HepG2 (cell line): ENCODE measurements around the gene IRAK2. TPM values are rescaled to one million over a fixed set of nuclear protein-coding genes. Genes with fewer than 3 reads are reported as not detected.

Experiments
- ETV6 ChIP-seq: sonication (generic); formaldehyde crosslinking; conservative IDR thresholded peaks from 2 replicates; pipeline ENCODE4 v1.4.0; 2020; ENCODE audit warnings: missing genetic modification reagents
- GFI1 ChIP-seq: sonication (generic); formaldehyde crosslinking; IDR thresholded peaks from 2 replicates; pipeline ENCODE4 v1.5.0; 2020; ENCODE audit warnings: missing genetic modification reagents, mild to moderate bottlenecking, borderline replicate concordance
- HMG20B ChIP-seq: conservative IDR thresholded peaks from 2 replicates; pipeline ENCODE4 v1.6.1; 2016; ENCODE audit warnings: missing genetic modification reagents, missing compliant biosample characterization
- MYNN ChIP-seq: sonication (generic); formaldehyde crosslinking; IDR thresholded peaks from 2 replicates; pipeline ENCODE4 v1.4.0; 2020; ENCODE audit warnings: mild to moderate bottlenecking, low read depth, missing genetic modification reagents
- SMAD3 ChIP-seq: sonication (generic); formaldehyde crosslinking; IDR thresholded peaks from 2 replicates; pipeline ENCODE4 v1.4.0; 2020; ENCODE audit warnings: missing genetic modification reagents
- ZEB1 ChIP-seq: IDR thresholded peaks from 2 replicates; pipeline ENCODE4 v1.6.1; 2012; ENCODE audit warnings: mild to moderate bottlenecking, low read depth, inconsistent platforms; ENCODE audit not compliant: insufficient replicate concordance
- ZFYVE20 ChIP-seq: sonication (generic); formaldehyde crosslinking; IDR thresholded peaks from 2 replicates; pipeline ENCODE4 v1.8.0; 2023; ENCODE audit warnings: low read depth, mild to moderate bottlenecking, moderate library complexity, missing genetic modification reagents, borderline replicate concordance
- ZNF124 ChIP-seq: sonication (generic); formaldehyde crosslinking; IDR thresholded peaks from 2 replicates; pipeline ENCODE4 v1.4.0; 2020; ENCODE audit warnings: missing genetic modification reagents
- ZNF34 ChIP-seq: sonication (generic); formaldehyde crosslinking; IDR thresholded peaks from 2 replicates; pipeline ENCODE4 v1.4.0; 2020; ENCODE audit warnings: mild to moderate bottlenecking, missing genetic modification reagents, borderline replicate concordance
- ZSCAN29 ChIP-seq: sonication (generic); formaldehyde crosslinking; conservative IDR thresholded peaks from 2 replicates; pipeline ENCODE4 v1.4.0; 2020; ENCODE audit warnings: mild to moderate bottlenecking, missing genetic modification reagents
- polyA plus RNA-seq, 8 experiments: library from polyadenylated mRNA; depleted of rRNA in 3 of 8; stranded (reverse) in 7 of 8; unstranded in 1 of 8; fragments of >200 nt; fragmentation: Illumina TruSeq in 4 of 8; extraction: Trizol in 4 of 8; gene quantifications; 2 replicates each; pipeline versions ENCODE4 v1.2.1 to v1.2.3, GENCODE V29; 2011 to 2016; ENCODE audit warnings: low read depth in 4 of 8, missing spikeins in 1 of 8, mixed read lengths in 1 of 8; ENCODE audit not compliant: insufficient read depth in 1 of 8
- total RNA-seq, 5 experiments: library from RNA; depleted of rRNA; stranded (reverse); fragments of >200 nt; fragmentation: Illumina TruSeq; extraction: Trizol; gene quantifications; 2 replicates each; pipeline ENCODE4 v1.2.3, GENCODE V29; 2016; ENCODE audit warnings: low read depth in 1 of 5
- TF ChIP-seq, protein P1 (sequence below): sonication (generic); formaldehyde crosslinking; IDR thresholded peaks from 2 replicates; pipeline ENCODE4 v1.5.0; 2020; ENCODE audit warnings: missing genetic modification reagents
- TF ChIP-seq, protein P2 (sequence below): sonication (generic); formaldehyde crosslinking; IDR thresholded peaks from 2 replicates; pipeline ENCODE4 v1.8.0; 2022; ENCODE audit warnings: mild to moderate bottlenecking, missing genetic modification reagents, moderate library complexity
- TF ChIP-seq, protein P3 (sequence below): sonication (generic); formaldehyde crosslinking; IDR thresholded peaks from 2 replicates; pipeline ENCODE4 v1.8.0; 2022; ENCODE audit warnings: mild to moderate bottlenecking, missing genetic modification reagents; ENCODE audit not compliant: insufficient replicate concordance
- TF ChIP-seq, protein P4 (sequence below): sonication (generic); formaldehyde crosslinking; IDR thresholded peaks from 2 replicates; pipeline ENCODE4 v1.4.0; 2020; ENCODE audit warnings: low read depth, mild to moderate bottlenecking, missing genetic modification reagents
- TF ChIP-seq, protein P5 (sequence below): sonication (generic); formaldehyde crosslinking; IDR thresholded peaks from 2 replicates; pipeline ENCODE4 v1.5.1; 2020; ENCODE audit warnings: missing genetic modification reagents, mild to moderate bottlenecking, borderline replicate concordance
- TF ChIP-seq, protein P6 (sequence below): fragments of 450-650 bp; IDR thresholded peaks from 2 replicates; pipeline ENCODE4 v1.6.1; 2016
- TF ChIP-seq, protein P7 (sequence below): sonication (generic); formaldehyde crosslinking; IDR thresholded peaks from 2 replicates; pipeline ENCODE4 v1.8.1; 2023; ENCODE audit warnings: mild to moderate bottlenecking, missing genetic modification reagents
- TF ChIP-seq, protein P8 (sequence below): sonication (generic); formaldehyde crosslinking; IDR thresholded peaks from 2 replicates; pipeline ENCODE4 v1.8.1; 2023; ENCODE audit warnings: mild to moderate bottlenecking, inconsistent platforms, moderate library complexity, missing genetic modification reagents, borderline replicate concordance

IRAK2 gene
- total and polyA plus RNA-seq, 2 of the 13 experiments (the other 11 are each of a cell fraction or from before 2014, with no cell fraction given) = 13.1 to 23.3 TPM

DNA sequence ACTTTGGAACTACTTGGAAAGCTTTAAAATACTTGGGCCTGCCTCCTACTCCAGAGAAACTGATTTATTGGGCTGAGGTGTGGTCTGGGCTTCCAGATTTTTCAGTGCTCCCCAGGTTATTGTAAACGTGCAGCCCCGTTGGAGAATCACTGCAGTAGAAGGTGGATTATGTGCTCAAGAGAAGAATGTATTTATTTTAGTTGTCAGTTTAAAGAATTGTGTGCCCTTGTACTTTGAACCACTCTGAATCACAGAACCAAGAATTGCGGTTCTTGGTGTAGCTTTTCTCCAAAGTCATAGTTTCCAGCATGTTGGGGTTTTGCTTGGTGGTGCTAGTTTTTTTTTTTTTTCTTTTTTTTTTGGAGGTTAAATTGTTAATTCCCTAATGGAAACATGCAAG, 85.1 kb downstream of the IRAK2 start (continued):
- TF ChIP-seq, protein P1, sequence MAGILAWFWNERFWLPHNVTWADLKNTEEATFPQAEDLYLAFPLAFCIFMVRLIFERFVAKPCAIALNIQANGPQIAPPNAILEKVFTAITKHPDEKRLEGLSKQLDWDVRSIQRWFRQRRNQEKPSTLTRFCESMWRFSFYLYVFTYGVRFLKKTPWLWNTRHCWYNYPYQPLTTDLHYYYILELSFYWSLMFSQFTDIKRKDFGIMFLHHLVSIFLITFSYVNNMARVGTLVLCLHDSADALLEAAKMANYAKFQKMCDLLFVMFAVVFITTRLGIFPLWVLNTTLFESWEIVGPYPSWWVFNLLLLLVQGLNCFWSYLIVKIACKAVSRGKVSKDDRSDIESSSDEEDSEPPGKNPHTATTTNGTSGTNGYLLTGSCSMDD (CRISPR knock-in tag) = no peak
- peak; percentile 94 for TF ChIP-seq GFI1 (CRISPR knock-in tag)
- TF ChIP-seq, protein P2, sequence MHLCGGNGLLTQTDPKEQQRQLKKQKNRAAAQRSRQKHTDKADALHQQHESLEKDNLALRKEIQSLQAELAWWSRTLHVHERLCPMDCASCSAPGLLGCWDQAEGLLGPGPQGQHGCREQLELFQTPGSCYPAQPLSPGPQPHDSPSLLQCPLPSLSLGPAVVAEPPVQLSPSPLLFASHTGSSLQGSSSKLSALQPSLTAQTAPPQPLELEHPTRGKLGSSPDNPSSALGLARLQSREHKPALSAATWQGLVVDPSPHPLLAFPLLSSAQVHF = no peak
- TF ChIP-seq, protein P3, sequence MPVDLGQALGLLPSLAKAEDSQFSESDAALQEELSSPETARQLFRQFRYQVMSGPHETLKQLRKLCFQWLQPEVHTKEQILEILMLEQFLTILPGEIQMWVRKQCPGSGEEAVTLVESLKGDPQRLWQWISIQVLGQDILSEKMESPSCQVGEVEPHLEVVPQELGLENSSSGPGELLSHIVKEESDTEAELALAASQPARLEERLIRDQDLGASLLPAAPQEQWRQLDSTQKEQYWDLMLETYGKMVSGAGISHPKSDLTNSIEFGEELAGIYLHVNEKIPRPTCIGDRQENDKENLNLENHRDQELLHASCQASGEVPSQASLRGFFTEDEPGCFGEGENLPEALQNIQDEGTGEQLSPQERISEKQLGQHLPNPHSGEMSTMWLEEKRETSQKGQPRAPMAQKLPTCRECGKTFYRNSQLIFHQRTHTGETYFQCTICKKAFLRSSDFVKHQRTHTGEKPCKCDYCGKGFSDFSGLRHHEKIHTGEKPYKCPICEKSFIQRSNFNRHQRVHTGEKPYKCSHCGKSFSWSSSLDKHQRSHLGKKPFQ (CRISPR knock-in tag) = peak; percentile 2
- TF ChIP-seq, protein P4, sequence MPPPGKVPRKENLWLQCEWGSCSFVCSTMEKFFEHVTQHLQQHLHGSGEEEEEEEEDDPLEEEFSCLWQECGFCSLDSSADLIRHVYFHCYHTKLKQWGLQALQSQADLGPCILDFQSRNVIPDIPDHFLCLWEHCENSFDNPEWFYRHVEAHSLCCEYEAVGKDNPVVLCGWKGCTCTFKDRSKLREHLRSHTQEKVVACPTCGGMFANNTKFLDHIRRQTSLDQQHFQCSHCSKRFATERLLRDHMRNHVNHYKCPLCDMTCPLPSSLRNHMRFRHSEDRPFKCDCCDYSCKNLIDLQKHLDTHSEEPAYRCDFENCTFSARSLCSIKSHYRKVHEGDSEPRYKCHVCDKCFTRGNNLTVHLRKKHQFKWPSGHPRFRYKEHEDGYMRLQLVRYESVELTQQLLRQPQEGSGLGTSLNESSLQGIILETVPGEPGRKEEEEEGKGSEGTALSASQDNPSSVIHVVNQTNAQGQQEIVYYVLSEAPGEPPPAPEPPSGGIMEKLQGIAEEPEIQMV (CRISPR knock-in tag) = no peak
- TF ChIP-seq, protein P5, sequence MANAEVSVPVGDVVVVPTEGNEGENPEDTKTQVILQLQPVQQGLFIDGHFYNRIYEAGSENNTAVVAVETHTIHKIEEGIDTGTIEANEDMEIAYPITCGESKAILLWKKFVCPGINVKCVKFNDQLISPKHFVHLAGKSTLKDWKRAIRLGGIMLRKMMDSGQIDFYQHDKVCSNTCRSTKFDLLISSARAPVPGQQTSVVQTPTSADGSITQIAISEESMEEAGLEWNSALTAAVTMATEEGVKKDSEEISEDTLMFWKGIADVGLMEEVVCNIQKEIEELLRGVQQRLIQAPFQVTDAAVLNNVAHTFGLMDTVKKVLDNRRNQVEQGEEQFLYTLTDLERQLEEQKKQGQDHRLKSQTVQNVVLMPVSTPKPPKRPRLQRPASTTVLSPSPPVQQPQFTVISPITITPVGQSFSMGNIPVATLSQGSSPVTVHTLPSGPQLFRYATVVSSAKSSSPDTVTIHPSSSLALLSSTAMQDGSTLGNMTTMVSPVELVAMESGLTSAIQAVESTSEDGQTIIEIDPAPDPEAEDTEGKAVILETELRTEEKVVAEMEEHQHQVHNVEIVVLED (CRISPR knock-in tag) = no peak
- TF ChIP-seq, protein P6, sequence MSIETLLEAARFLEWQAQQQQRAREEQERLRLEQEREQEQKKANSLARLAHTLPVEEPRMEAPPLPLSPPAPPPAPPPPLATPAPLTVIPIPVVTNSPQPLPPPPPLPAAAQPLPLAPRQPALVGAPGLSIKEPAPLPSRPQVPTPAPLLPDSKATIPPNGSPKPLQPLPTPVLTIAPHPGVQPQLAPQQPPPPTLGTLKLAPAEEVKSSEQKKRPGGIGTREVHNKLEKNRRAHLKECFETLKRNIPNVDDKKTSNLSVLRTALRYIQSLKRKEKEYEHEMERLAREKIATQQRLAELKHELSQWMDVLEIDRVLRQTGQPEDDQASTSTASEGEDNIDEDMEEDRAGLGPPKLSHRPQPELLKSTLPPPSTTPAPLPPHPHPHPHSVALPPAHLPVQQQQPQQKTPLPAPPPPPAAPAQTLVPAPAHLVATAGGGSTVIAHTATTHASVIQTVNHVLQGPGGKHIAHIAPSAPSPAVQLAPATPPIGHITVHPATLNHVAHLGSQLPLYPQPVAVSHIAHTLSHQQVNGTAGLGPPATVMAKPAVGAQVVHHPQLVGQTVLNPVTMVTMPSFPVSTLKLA = peak; percentile 16; the same call in 1 of the 2 replicates
- TF ChIP-seq, protein P7, sequence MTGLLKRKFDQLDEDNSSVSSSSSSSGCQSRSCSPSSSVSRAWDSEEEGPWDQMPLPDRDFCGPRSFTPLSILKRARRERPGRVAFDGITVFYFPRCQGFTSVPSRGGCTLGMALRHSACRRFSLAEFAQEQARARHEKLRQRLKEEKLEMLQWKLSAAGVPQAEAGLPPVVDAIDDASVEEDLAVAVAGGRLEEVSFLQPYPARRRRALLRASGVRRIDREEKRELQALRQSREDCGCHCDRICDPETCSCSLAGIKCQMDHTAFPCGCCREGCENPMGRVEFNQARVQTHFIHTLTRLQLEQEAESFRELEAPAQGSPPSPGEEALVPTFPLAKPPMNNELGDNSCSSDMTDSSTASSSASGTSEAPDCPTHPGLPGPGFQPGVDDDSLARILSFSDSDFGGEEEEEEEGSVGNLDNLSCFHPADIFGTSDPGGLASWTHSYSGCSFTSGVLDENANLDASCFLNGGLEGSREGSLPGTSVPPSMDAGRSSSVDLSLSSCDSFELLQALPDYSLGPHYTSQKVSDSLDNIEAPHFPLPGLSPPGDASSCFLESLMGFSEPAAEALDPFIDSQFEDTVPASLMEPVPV = no peak
- no peak for TF ChIP-seq ZEB1
- no peak for TF ChIP-seq MYNN (CRISPR knock-in tag)
- no peak for TF ChIP-seq ETV6 (CRISPR knock-in tag)
- TF ChIP-seq ZNF34 (CRISPR knock-in tag) = no peak
- no peak for TF ChIP-seq ZFYVE20 (CRISPR knock-in tag)
- no peak for TF ChIP-seq ZNF124 (CRISPR knock-in tag)
- TF ChIP-seq, protein P8, sequence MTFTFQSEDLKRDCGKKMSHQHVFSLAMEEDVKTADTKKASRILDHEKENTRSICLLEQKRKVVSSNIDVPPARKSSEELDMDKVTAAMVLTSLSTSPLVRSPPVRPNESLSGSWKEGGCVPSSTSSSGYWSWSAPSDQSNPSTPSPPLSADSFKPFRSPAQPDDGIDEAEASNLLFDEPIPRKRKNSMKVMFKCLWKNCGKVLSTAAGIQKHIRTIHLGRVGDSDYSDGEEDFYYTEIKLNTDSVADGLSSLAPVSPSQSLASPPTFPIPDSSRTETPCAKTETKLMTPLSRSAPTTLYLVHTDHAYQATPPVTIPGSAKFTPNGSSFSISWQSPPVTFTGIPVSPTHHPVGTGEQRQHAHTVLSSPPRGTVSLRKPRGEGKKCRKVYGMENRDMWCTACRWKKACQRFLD (CRISPR knock-in tag) = no peak
- 0 out of 2 replicates have a peak, but pooled peaks have one; percentile 30 for TF ChIP-seq HMG20B (CRISPR knock-in tag)
- 0 out of 2 replicates have a peak, but pooled peaks have one; percentile 1 for TF ChIP-seq ZSCAN29 (CRISPR knock-in tag)
- no peak for TF ChIP-seq SMAD3 (CRISPR knock-in tag)
